NCI-H524 treated with DMSO at 0.1 percent for 48 hours (cell line): ENCODE data around the gene EGLN1.

ENCODE experiments used
- DNase-seq: peaks from one replicate; lab custom pipeline; 2025; lab: John Stamatoyannopoulos, UW

Gene EGLN1

GRCh38 chr1:231421546-231421970 is 529 bp downstream of the EGLN1 start:
- no peak for DNase-seq

DNA sequence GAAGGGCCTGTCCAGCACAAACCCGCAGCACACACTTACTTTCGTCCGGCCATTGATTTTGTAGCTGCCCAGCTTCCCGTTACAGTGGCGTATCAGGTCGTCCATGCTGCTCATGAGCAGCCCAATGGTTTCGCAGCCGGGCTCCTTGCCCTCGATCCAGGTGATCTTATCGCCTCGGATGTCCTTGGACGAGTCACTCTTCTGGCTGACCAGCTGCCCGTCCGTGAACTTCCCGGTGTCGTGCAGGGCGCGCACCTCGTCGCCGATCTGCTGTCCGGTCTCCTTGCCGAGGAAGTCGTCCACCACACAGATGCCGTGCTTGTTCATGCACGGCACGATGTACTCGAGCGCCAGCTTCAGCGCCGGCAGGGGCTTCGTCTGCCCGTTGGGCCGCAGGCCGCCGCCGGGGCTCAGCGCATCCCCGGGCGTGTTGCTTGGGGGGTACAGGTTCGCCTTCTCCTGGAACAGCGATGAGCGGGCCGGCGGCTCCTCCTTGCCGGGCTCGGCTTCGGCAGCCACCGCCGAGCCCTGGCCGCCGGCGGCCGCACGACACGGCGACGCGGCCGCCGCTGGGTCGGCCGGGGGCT is 1.0 kb downstream of the EGLN1 start:
- no peak for DNase-seq

- DNase-seq, result no peak
Observed at GRCh38 chr1:231420299-231420958, 1.7 kb downstream of the EGLN1 start.

DNA sequence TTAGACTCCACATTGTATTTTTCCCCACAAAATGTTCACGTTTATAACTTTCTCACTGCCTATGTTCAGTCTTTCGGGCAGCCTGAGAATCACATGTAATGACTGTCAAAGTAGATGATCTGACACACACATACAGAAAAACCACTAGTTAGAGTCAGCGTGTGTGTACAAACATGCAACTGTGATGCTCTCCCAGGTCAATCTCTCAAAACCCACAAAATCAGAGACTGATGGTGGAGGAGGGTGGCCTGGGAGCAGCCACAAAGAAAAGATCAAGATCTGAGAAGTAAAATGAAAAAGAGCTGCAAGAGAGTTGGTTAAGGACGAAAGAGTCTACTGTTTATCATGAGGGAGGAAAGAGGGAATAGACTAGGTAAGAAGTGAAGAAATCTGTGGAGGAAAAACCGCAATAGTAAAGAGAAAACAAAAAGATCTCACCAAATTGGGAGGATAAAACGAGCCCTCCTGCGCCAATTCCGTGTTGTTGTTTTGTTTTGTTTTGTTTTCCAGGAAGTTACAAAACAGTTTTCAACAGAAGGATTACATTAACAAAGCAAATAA is 2.3 kb downstream of the EGLN1 start:
- DNase-seq, result no peak

GRCh38 chr1:231419147-231419546 is 2.9 kb downstream of the EGLN1 start:
- DNase-seq, result no peak

GRCh38 chr1:231418741-231419107 is 3.4 kb downstream of the EGLN1 start:
- no peak for DNase-seq

- DNase-seq, result no peak
Observed at GRCh38 chr1:231418101-231418740, 3.9 kb downstream of the EGLN1 start.

DNA sequence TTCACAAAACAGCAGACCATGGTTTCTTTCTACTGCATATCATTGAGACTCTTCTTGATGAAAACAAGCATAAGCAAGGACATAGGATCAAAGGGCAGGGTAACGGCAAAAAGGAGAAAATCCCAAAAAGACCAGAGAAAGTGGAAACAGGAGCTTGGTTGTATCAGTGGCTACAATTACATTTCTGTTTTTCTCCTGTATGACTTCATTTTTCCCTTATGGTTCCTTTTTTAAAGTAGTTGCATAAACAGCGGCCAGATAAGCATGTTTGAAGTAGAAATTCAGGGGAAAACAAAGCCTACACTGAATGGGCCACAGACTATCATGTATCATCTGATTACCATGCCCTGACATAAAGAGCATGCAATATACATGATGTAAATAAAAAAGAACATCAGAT is 4.6 kb downstream of the EGLN1 start:
- DNase-seq, result no peak

DNA sequence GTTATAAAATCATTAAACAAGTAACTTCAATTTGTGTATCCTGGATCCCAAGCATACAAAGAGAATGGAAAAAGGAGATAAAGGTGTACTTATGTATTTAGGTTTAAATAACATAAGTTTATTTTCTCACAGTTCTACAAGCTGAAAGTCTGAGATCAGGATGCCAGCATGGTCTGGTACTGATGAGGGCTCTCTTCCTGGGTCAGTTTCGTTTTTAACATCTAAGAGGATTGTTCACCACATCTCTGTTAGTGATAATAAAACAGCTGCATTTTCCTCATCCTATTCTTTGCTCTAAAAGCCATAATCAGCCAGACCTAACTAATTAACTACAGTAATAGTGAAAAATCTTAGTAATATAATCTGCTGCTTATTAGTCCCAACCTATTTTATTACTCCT is 5.2 kb downstream of the EGLN1 start:
- no peak for DNase-seq

DNA sequence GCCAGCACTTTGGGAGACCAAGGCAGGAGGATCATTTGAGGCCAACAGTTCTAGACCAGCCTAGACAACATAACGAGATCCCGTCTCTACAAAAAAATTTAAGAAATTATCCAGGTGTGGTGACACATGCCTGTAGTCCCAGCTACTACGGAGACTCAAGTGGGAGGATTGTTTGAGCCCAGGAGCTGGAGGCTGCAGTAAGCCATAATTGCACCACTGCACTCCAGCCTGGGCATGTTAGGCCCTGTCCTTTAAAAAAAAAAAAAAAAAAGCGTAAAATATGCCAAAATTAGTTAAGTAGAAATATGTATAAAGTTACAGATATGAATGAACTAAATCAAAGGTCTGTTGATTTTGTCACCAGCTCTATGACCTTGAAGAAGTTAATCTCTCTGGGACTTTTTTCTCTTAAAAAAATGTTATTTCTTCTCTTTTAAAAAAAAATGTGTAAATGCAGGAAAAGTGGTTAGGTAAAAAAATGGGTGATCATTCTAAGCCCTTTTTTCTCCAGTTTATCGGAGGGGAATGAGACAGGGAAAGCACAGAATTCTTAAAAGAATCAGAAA is 7.0 kb downstream of the EGLN1 start:
- DNase-seq, result no peak

DNA sequence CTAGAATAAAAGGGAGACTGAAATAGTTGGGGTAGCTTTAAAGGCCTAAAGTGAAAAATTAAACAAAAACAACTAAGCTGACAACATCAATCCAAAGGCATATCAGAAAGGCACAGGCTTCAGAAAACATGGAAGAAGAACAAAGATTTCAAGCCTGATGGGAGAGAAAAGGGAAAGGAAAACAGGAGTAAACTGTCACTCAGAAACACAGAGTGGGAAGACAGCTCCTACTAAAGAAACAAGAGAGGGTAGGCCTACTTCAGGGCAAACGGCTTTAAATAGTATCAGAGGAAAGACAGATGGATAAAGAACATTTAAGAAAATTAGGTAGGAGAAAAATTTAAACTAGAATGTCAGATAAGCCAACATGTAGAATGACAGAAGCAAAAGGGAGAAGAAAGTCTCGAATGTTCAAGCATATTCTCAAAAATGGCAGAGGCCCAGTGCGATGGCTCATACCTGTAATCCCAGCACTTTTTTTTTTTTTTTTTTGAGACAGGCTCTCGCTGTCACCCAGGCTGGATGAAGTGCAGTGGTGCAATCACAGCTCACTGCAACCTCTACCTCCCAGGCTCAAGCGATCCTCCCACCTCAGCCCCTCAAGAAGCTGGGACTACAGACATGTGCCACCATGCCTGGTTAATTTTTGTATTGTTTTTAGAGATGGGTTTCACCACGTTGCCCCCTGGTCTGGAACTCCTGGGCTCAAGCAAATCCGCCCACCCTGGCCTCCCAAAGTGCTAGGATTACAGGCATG is 7.6 kb downstream of the EGLN1 start:
- no peak for DNase-seq

- no peak for DNase-seq
Observed at GRCh38 chr1:231413749-231414082, 8.4 kb downstream of the EGLN1 start.

DNA sequence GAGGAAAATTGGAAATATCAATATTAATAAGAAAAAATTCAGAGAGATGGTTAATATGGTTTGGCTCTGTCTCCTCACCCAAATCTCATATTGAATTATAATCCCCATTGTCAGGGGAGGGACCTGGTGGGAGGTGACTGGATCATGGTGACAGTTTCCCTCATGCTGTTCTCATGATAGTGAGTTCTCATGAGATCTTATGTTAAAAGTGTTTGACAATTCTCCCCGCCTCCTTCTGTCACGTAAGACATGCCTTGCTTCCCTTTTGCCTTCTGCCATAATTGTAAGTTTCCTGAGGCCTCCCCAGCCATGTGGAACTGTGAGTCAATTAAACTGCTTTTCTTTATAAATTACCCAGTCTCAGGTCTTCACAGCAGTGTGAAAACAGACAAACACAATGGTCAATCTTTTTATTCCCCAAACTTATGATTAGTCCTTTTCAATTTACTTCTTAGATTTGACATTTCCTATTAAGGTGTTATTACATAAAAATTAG is 11.0 kb downstream of the EGLN1 start:
- no peak for DNase-seq

DNA sequence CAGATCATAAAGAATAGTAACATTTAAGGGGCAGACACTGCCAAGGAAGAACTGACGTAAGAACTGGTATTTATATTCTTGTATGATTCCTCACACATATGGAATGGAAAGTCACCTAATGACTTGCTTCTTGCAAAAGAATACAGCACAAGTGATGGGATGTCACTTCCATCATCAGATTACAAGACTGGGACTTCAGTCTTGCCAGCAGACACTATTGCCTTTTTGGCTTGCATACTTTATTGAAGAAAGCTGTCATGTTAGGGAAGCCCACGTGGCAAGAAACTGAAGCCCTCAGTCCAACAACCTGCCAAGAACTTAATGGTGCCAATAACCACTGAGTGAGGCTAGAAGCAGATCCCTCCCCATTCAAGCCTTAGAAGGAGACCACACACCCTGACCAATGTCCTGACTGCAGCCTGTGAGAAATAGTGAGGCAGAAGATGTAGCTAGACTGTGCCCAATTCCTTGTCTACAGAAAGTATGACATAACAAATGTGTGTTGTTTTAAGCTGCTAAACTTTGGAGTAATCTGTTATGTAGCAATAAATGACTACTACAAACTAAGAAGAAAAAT is 12.0 kb downstream of the EGLN1 start:
- DNase-seq, result no peak

DNA sequence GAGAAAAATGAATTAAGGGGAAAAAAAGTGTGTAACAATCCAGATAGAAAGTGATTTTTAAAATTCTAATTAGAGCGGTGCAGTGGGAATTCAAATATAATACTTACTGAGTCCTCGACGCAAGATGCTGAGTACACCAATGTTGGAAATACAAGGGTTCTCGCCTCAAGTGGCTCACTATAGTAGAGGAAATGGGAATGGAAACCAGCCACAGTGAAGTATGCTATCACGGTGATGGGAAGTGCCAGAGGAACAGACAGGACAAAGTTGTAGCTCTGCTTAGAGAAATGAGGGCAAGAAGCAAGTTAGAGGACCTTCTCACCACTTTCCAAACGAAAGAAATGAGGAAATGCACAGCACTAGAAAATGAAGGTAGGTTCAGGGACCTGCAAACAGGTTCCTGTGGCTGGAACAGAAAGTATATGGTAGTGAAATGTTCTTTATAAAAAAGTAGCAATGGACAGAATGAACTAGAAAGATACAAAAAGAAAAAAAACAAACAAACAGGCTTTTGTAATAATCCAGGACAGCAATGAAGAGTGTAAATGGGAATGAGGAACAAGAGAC is 13.5 kb downstream of the EGLN1 start:
- DNase-seq, result no peak

DNA sequence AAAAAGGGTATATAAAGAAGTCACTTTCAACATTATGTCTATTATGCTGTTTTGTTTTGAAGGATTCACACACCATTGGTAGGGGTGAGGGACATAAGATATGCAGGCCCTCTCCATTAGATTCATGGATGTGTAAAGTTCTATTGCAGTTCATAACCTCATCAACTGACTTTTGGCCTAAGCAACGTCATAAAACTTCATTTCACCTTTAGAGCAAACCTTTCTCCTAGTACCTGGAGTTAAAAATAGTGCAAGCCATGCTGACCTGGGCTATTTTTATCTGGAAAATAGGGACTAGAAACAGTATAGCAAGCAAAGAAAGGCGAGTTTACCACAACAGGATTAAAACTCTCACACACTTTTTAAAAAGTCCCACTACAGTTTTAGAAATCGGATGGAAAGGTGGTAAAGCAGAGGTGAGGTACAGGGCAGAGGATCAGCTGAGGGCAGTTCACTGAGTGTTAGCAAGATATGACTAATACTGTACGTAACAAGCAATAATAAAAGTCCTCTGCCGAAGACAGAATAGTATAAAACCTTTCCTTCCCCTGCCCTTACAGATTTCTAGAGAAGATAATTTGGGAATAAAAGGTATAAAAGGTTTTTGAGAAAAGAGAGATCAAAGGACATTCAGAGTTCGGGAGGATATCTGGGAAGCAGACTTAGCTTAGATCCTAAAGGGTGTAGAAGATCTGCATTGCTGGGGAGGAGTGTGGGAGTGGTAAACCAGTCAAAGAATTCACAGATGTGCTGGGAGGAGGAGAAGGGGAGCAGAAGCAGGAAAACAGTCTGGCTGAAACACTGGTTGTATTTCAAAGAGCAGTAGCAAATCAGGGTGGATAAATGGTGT is 14.3 kb downstream of the EGLN1 start:
- DNase-seq, result no peak

- DNase-seq, result no peak
Observed at GRCh38 chr1:231407049-231407448, 15.0 kb downstream of the EGLN1 start.

GRCh38 chr1:231404318-231404717 is 17.8 kb downstream of the EGLN1 start:
- DNase-seq, result no peak

DNA sequence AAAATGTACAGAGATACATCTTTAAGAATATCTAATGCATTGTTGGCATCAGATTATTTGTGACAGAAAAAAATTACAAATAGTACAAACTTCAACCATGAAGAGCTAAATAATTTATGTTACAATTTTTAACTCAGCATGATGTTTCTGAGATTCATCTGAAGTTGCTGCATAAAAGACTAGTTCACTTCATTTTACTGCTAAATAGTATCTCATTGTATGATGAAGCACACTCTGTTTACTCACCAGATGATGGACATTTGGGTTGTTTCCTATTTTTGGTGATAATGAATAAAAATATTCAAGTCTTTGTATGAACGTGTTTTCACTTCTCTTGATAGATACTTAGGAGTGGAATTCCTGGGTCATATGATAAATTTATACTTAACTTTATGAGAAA is 20.6 kb downstream of the EGLN1 start:
- no peak for DNase-seq

DNA sequence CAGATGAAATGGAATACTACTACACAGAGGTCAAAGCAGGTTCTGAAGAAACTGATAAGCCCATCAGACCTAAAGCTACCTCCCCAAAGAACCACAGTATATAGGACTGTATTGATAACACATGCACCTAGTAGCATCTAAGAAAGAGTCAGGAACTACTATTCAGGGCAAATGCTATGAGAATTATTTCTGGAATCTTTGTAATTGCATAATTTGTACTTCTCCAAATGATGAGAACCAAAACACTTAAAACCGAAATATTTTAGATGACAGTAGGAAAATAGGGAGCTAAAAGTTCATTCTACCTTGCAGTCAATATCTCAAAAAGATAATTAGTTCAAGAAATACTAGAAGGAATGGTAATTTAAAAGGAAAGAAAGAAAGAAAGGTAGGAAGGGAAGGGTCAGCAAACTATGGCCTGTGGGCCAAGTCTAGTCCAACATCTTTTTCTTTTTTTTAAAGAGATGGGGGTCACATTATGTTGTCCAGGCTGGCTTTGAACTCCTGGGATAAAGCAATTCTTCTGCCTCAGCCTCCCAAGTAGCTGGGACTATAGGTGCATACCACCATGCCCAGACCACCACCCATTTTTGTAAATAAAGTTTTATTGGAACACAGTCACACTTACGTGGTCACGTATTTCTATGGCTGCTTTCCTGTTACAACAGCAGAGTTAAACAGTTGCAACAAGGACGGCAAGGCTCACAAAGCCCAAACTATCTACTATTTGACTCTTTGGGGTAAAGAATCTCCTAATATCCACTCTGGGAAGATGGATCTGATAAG is 24.0 kb downstream of the EGLN1 start:
- no peak for DNase-seq
